ENCODE data around the gene CCNY. TPM values are rescaled to one million over a fixed set of nuclear protein-coding genes. Genes with fewer than 3 reads are reported as not detected.

CCNY gene
- total RNA-seq, 4 donors from 2014 or later: 22.4 to 35.1 (median 29.9) TPM

- H3K4me3 ChIP-seq: no peak overlapping the region
- H3K4me1 ChIP-seq: no peaks in the 10 kb centered on the region
- WGBS: 95% methylated on average over 1 of the region's 1 CpG
- TF ChIP-seq POLR2A (IDR thresholded peaks at IDR 0.05) (no peak), EP300 (IDR thresholded peaks at IDR 0.05) (no peak), CTCF (IDR thresholded peaks at IDR 0.05) (no peak), POLR2AphosphoS5 (IDR thresholded peaks at IDR 0.05) (no peak)
- no peak overlapping the region for H3K27ac ChIP-seq
- no peak for DNase-seq (ENCODE audit: low spot score in 2 of 2)
- H3K9me3 ChIP-seq: peaks cover 4% of the 10 kb centered on the region
- H3K27me3 ChIP-seq: no peaks in the 10 kb centered on the region
- H3K36me3 ChIP-seq: no peaks in the 10 kb centered on the region
These were observed 98.2 kb downstream of the CCNY start for GRCh38 chr10:35434533-35434932.

GRCh38 chr10:35435824-35436223 is 99.5 kb downstream of the CCNY start:
- 84% methylated on average over 4 of the region's 4 CpGs for WGBS
- Histone ChIP-seq H3K9me3 (peaks cover 8% of the 10 kb centered on the region), H3K36me3 (no peaks in the 10 kb centered on the region), H3K4me1 (no peaks in the 10 kb centered on the region), H3K27me3 (no peaks in the 10 kb centered on the region), H3K27ac (no peak overlapping the region), H3K4me3 (no peak overlapping the region)
- TF ChIP-seq POLR2A (IDR thresholded peaks at IDR 0.05) (no peak), EP300 (IDR thresholded peaks at IDR 0.05) (no peak), POLR2AphosphoS5 (IDR thresholded peaks at IDR 0.05) (no peak), CTCF (IDR thresholded peaks at IDR 0.05) (no peak)
- no peak for DNase-seq (ENCODE audit: low spot score in 2 of 2)

- no peak for TF ChIP-seq EP300 (IDR thresholded peaks at IDR 0.05)
- no peak for TF ChIP-seq CTCF (IDR thresholded peaks at IDR 0.05)
- TF ChIP-seq POLR2AphosphoS5 (IDR thresholded peaks at IDR 0.05): no peak
- TF ChIP-seq POLR2A (IDR thresholded peaks at IDR 0.05): no peak
- DNase-seq (ENCODE audit: low spot score in 2 of 2): no peak
- Histone ChIP-seq H3K27me3 (no peaks in the 10 kb centered on the region), H3K9me3 (peaks cover 8% of the 10 kb centered on the region), H3K27ac (no peak overlapping the region), H3K4me1 (no peaks in the 10 kb centered on the region), H3K36me3 (no peaks in the 10 kb centered on the region), H3K4me3 (no peak overlapping the region)
- WGBS: 98% methylated on average over 4 of the region's 4 CpGs
These were observed 101.5 kb downstream of the CCNY start for GRCh38 chr10:35437829-35438228.

- H3K4me3 ChIP-seq: no peak overlapping the region
- no peak for TF ChIP-seq CTCF (IDR thresholded peaks at IDR 0.05)
- no peak for TF ChIP-seq POLR2AphosphoS5 (IDR thresholded peaks at IDR 0.05)
- no peak for TF ChIP-seq EP300 (IDR thresholded peaks at IDR 0.05)
- TF ChIP-seq POLR2A (IDR thresholded peaks at IDR 0.05): no peak
- H3K27me3 ChIP-seq: no peaks in the 10 kb centered on the region
- no peak for DNase-seq (ENCODE audit: low spot score in 2 of 2)
- H3K4me1 ChIP-seq: no peaks in the 10 kb centered on the region
- H3K27ac ChIP-seq: no peak overlapping the region
- H3K9me3 ChIP-seq: peaks cover 16% of the 10 kb centered on the region
- 90% methylated on average over 3 of the region's 3 CpGs for WGBS
- no peaks in the 10 kb centered on the region for H3K36me3 ChIP-seq
These were observed 102.6 kb downstream of the CCNY start for GRCh38 chr10:35438718-35439571.

- WGBS: 93% methylated on average over 2 of the region's 2 CpGs
- H3K4me3 ChIP-seq: no peak overlapping the region
These were observed 103.7 kb downstream of the CCNY start for GRCh38 chr10:35440016-35440415.

More at GRCh38 chr10:35440016-35440415, 103.7 kb downstream of the CCNY start:
- Histone ChIP-seq H3K36me3 (no peaks in the 10 kb centered on the region), H3K4me1 (peaks cover under 1% of the 10 kb centered on the region), H3K27ac (no peak overlapping the region), H3K27me3 (no peaks in the 10 kb centered on the region), H3K9me3 (peaks cover 25% of the 10 kb centered on the region)
- no peak for DNase-seq (ENCODE audit: low spot score in 2 of 2)
- TF ChIP-seq POLR2AphosphoS5 (IDR thresholded peaks at IDR 0.05) (no peak), POLR2A (IDR thresholded peaks at IDR 0.05) (no peak), EP300 (IDR thresholded peaks at IDR 0.05) (no peak), CTCF (IDR thresholded peaks at IDR 0.05) (no peak)

All from suprapubic skin (tissue), 4 donors.